Activated CD8-positive, alpha-beta memory T cell treated with anti-CD3 and anti-CD28 coated beads, Interleukin-2, amount 50 U/mL, for 24 hours (primary cell): ENCODE measurements around the gene PADI1.

ENCODE experiments used
- DNase-seq: peaks from one replicate; pipeline ENCODE4 v3.0.0-alpha.2; 2020; ENCODE audit errors: extremely low read depth

PADI1 gene

GRCh38 chr1:17204546-17205440 is at the start of gene PADI1:
TSS of gene PADI1 (plus strand) at chr1:17205128. CDS start at chr1:17205218, 90 bp downstream.
- no peak for DNase-seq

DNA sequence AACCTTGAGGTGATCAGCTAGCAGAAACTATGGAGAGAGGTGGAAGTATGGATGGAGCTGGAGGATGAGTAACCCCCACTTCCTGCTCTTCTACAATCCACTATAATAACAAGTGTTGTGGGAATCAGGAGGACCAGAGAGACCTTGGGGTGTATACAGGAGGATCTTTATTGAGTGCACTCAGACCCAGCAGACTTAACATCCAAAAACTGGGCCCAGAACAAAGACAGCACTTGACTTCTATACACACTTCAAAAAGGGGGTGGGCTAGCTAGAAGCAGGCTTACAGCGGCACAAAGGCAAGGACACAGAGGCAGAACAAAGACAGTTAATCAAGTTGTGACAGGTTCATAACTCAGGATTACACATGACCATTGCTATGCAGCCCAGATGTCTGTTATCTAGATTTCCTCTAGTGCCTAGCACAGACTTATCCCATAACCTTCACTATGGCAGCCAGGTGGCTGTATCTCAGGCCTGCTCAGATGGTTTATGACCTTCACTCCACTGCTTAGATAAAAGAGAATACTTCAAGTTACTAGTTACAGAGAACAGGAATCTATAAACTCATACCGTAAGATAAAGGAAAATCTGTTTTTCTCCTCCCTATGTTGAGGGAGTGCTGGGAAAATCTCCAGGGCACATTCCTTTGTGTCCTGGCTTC is 49.5 kb upstream of the PADI1 start:
- no peak for DNase-seq

- no peak for DNase-seq
Observed at GRCh38 chr1:17156108-17156507, 48.8 kb upstream of the PADI1 start.

- no peak for DNase-seq
Observed at GRCh38 chr1:17158961-17159360, 46.0 kb upstream of the PADI1 start.

DNA sequence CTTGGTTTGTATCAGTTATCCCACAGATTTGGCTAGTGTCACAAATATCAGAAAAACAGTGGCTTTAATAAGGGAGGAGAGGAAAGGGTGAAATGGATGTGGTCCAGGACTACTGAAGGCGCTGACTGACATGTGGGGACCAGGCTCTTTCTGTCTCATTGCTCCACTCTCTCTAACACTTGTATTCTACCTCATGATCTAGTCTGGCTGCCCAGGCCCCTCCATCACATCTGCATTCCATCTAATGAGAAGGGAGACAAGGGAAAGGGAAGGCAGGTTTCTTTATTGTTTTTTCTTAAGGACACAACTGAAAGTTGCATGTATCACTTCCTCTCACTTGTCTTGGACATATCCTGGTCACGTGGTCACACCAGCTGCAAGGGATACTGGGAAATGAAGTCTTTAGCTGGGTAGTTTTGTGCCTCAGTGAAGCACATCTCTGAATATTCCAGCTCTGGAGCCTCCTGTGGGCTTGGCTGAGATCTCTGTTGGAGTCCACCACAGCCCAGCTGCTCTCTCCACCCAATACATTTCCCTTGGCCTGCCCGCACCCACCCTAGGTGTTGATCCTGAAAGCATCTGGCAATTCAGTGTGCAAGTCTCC is 43.7 kb upstream of the PADI1 start:
- no peak for DNase-seq

GRCh38 chr1:17161926-17162800 is 42.8 kb upstream of the PADI1 start:
- DNase-seq, result no peak

DNA sequence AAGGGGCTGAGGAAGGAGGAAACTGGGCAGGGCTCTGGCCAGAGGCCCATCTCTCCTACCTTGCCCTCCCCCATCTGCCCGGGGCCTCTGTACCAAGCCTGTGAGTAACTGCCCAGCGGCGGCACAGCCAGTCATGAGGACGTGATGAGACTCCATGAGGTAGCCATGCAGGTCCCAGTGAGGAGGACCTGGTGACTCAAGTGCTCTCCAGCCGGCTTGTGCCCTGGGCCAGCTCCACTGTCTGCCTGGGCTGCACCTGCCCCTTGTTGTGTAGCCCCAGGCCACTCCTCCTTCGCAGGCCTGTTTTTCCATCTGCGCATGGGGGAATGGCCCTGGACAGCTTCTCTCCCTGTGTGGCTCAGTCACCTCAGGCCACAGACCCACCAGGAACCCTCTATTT is 42.0 kb upstream of the PADI1 start:
- no peak for DNase-seq

GRCh38 chr1:17163371-17163770 is 41.6 kb upstream of the PADI1 start:
- DNase-seq, result no peak

- DNase-seq, result no peak
Observed at GRCh38 chr1:17163789-17164666, 40.9 kb upstream of the PADI1 start.

DNA sequence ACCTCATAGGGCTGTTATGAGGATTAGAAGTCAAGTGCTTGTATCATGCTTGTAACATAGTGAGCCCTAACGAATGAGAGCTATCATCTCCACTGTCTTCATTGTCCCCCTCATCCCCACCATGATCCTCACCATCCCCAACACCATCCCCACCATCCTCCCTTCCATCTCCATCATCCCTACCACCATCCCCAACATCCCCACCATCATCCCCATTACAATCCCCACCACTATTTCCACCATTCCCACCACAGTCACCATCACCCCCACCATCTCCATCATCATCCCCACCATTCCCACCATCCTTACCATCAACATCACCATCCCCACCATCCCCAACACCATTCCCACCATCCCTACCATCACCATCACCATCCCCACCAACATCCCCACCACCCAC is 39.1 kb upstream of the PADI1 start:
- no peak for DNase-seq

DNA sequence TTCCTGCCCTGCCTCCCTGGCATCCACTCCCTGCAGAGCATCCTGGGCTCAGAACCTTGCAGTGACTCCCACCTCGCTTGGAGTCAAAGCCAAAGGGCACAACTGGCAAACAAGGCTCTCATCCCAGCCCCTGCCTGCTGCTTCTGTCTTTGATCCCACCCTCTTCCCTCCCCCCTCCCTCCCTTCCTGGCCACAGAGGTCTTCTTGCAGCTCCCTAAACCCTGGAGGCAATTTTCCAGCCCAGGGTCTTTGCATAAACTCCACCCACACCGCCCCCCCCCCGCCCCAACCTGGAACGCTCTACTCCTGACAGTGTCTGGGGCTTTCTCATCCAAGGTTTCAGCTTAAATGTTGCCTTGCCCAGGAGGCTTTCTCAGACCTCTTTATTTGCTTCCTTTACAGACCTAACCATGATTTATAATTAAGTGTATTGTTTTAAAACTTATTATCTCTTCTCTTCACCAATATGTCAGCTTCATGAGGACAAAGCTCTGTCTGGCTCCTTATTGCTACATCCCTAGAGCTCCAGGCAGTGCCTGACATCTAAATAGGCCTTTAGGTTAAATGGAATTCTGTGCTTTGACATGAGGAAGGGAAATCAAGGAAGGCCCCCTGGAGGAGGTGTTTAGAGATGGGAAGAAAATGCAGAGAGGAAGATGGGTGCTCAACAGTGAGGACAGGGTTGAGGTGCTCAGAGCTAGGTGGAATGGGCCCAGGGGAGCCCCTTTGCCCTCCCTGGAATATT is 37.7 kb upstream of the PADI1 start:
- no peak for DNase-seq

DNA sequence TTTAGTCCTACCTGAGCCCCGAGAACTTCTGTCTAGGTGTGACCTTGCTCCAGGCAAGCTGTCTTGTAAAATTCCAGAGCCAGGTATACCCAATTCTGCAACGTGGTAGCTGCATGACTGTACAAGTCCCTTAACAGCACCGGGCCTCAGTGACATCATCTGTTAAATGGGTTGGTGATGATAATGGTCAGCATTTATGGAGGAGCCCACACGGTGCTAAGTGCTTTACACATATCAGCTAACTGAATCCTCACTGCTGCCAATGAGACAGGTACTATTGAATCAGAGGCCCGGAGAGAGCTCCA is 37.2 kb upstream of the PADI1 start:
- DNase-seq, result no peak

DNA sequence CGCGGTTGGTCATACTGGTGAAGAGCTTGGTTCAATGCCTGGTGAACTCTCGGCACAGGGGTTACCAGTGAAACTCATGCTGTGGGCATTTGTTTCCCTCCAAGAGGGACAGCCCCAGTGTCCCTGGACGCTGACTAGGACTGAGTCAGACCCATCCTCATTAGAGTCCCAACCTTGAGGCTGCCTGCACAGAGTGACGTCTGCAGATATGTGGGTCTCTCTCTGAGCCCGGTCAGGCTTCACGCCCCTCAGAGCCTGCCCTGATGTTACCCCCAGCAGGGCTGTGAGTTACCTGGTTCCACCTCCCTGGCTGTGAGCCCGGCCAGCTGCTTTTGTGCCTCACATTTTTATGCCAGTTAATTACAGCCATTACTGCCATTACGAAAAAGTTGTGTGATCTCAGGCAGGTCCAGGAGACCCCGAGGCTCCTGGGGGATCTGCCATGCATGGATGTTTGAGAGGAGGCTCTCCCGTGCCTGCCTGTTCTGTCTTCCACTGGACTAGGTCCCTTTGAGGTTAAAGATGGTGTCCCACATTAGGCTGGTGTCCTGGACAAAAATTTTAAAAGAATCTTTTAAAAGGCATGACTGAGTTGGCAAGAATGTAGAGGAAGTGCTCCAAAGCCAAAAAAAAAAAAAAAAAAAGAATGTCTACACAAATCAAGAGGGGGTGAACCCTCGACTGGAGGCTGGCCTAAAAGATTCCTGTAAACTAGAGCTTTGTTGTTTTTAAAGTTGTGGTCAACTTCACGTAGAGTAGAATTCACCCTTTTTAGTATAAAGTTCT is 36.6 kb upstream of the PADI1 start:
- no peak for DNase-seq

GRCh38 chr1:17170571-17170970 is 34.4 kb upstream of the PADI1 start:
- DNase-seq, result no peak

DNA sequence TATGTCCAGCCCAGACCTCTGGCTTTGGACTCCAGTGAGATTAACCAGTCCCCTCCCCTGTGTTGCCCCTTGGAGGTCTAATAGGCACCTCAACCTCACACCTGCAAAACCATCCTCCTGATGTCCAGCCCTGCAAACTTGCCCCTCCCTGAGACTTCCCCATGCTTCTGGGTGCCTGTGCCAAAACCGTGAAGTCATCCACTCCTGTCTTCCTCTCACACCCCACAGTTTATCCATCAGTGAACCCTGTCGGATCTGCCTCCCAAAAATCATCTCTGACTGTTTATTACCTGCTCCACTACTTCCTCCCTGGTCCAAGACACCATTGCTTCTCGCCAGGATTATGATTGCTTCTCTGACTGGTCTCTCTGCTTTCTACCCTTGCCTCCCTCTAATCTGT is 31.7 kb upstream of the PADI1 start:
- DNase-seq, result no peak

- DNase-seq, result no peak
Observed at GRCh38 chr1:17176306-17177061, 28.4 kb upstream of the PADI1 start.

- no peak for DNase-seq
Observed at GRCh38 chr1:17177651-17178050, 27.3 kb upstream of the PADI1 start.

- no peak for DNase-seq
Observed at GRCh38 chr1:17181781-17182464, 23.0 kb upstream of the PADI1 start.
